ENCODE measurements around the gene CRYL1. TPM values are rescaled to one million over a fixed set of nuclear protein-coding genes. Genes with fewer than 3 reads are reported as not detected.

CRYL1 gene
- total RNA-seq, 1 experiment from 2014 or later: 2.9 TPM

DNA sequence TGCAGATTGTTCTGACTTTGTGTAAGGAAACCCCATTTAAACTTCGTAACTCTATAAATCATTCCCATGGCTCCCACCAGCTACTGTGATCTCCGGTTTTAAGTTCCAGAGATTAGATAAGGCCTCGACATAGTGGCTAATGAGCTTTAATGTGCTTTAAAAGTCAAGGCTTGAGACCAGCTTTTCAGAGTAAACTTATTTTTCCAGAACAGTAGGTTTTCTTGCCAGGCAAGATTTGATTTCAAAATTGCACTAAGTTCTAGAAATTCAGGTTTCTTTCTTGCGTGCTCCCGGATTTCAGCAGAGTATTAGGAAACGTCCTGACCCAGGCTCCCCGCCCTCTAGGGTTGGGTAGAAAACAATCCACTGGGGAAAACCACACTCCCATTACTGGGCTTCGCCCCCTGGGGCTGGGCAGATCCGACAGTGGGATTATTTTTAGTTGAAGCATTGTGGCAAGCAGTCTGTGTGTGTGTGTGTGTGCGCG lies 43.3 kb downstream of the CRYL1 start:
- no peaks in the 10 kb centered on the region for H3K27me3 Mint-ChIP-seq (ENCODE audit: low read depth)
- H3K36me3 Mint-ChIP-seq: no peaks in the 10 kb centered on the region
- H3K4me1 Mint-ChIP-seq: peaks cover 18% of the 10 kb centered on the region
- no peak for DNase-seq (ENCODE audit: low spot score)
- CTCF ChIA-PET: interaction anchor here (1.1 to 2.1 kb wide), 2 partner anchors 10 to 285 kb away, joined by 3 to 6 read pairs; no protein-coding TSS in a partner anchor
- H3K9me3 Mint-ChIP-seq: no peaks in the 10 kb centered on the region
- H3K4me3 Mint-ChIP-seq: no peak overlapping the region
- no peak overlapping the region for H3K27ac Mint-ChIP-seq
- ATAC-seq: no peak; the same call in 1 of the 2 replicates
- POLR2A ChIA-PET: no interaction called here
- no peak for TF ChIP-seq NFYB (CRISPR knock-in tag; conservative IDR thresholded peaks at IDR 0.05; ENCODE audit: low read depth)
- no peak for TF ChIP-seq TEAD1 (CRISPR knock-in tag; IDR thresholded peaks at IDR 0.05)
- TF ChIP-seq, protein P1, sequence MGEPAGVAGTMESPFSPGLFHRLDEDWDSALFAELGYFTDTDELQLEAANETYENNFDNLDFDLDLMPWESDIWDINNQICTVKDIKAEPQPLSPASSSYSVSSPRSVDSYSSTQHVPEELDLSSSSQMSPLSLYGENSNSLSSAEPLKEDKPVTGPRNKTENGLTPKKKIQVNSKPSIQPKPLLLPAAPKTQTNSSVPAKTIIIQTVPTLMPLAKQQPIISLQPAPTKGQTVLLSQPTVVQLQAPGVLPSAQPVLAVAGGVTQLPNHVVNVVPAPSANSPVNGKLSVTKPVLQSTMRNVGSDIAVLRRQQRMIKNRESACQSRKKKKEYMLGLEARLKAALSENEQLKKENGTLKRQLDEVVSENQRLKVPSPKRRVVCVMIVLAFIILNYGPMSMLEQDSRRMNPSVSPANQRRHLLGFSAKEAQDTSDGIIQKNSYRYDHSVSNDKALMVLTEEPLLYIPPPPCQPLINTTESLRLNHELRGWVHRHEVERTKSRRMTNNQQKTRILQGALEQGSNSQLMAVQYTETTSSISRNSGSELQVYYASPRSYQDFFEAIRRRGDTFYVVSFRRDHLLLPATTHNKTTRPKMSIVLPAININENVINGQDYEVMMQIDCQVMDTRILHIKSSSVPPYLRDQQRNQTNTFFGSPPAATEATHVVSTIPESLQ (CRISPR knock-in tag; IDR thresholded peaks at IDR 0.05): no peak
- TF ChIP-seq, protein P2, sequence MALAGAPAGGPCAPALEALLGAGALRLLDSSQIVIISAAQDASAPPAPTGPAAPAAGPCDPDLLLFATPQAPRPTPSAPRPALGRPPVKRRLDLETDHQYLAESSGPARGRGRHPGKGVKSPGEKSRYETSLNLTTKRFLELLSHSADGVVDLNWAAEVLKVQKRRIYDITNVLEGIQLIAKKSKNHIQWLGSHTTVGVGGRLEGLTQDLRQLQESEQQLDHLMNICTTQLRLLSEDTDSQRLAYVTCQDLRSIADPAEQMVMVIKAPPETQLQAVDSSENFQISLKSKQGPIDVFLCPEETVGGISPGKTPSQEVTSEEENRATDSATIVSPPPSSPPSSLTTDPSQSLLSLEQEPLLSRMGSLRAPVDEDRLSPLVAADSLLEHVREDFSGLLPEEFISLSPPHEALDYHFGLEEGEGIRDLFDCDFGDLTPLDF (CRISPR knock-in tag; IDR thresholded peaks at IDR 0.05): no peak
- TF ChIP-seq, protein P3, sequence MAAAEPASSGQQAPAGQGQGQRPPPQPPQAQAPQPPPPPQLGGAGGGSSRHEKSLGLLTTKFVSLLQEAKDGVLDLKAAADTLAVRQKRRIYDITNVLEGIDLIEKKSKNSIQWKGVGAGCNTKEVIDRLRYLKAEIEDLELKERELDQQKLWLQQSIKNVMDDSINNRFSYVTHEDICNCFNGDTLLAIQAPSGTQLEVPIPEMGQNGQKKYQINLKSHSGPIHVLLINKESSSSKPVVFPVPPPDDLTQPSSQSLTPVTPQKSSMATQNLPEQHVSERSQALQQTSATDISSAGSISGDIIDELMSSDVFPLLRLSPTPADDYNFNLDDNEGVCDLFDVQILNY (CRISPR knock-in tag; IDR thresholded peaks at IDR 0.05): no peak
- TF ChIP-seq RORB (CRISPR knock-in tag; IDR thresholded peaks at IDR 0.05): no peak
- TF ChIP-seq, protein P4, sequence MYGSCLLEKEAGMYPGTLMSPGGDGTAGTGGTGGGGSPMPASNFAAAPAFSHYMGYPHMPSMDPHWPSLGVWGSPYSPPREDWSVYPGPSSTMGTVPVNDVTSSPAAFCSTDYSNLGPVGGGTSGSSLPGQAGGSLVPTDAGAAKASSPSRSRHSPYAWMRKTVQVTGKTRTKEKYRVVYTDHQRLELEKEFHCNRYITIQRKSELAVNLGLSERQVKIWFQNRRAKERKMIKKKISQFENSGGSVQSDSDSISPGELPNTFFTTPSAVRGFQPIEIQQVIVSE (CRISPR knock-in tag; IDR thresholded peaks at IDR 0.05; ENCODE audit: borderline replicate concordance): no peak
- TF ChIP-seq, protein P5, sequence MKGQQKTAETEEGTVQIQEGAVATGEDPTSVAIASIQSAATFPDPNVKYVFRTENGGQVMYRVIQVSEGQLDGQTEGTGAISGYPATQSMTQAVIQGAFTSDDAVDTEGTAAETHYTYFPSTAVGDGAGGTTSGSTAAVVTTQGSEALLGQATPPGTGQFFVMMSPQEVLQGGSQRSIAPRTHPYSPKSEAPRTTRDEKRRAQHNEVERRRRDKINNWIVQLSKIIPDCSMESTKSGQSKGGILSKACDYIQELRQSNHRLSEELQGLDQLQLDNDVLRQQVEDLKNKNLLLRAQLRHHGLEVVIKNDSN (CRISPR knock-in tag; IDR thresholded peaks at IDR 0.05): no peak
- TF ChIP-seq, protein P6, sequence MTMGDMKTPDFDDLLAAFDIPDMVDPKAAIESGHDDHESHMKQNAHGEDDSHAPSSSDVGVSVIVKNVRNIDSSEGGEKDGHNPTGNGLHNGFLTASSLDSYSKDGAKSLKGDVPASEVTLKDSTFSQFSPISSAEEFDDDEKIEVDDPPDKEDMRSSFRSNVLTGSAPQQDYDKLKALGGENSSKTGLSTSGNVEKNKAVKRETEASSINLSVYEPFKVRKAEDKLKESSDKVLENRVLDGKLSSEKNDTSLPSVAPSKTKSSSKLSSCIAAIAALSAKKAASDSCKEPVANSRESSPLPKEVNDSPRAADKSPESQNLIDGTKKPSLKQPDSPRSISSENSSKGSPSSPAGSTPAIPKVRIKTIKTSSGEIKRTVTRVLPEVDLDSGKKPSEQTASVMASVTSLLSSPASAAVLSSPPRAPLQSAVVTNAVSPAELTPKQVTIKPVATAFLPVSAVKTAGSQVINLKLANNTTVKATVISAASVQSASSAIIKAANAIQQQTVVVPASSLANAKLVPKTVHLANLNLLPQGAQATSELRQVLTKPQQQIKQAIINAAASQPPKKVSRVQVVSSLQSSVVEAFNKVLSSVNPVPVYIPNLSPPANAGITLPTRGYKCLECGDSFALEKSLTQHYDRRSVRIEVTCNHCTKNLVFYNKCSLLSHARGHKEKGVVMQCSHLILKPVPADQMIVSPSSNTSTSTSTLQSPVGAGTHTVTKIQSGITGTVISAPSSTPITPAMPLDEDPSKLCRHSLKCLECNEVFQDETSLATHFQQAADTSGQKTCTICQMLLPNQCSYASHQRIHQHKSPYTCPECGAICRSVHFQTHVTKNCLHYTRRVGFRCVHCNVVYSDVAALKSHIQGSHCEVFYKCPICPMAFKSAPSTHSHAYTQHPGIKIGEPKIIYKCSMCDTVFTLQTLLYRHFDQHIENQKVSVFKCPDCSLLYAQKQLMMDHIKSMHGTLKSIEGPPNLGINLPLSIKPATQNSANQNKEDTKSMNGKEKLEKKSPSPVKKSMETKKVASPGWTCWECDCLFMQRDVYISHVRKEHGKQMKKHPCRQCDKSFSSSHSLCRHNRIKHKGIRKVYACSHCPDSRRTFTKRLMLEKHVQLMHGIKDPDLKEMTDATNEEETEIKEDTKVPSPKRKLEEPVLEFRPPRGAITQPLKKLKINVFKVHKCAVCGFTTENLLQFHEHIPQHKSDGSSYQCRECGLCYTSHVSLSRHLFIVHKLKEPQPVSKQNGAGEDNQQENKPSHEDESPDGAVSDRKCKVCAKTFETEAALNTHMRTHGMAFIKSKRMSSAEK (CRISPR knock-in tag; IDR thresholded peaks at IDR 0.05; ENCODE audit: borderline replicate concordance): no peak
- TF ChIP-seq MYBL2 (CRISPR knock-in tag; IDR thresholded peaks at IDR 0.05): no peak
- TF ChIP-seq ZNF416 (CRISPR knock-in tag; IDR thresholded peaks at IDR 0.05): no peak
- TF ChIP-seq, protein P7, sequence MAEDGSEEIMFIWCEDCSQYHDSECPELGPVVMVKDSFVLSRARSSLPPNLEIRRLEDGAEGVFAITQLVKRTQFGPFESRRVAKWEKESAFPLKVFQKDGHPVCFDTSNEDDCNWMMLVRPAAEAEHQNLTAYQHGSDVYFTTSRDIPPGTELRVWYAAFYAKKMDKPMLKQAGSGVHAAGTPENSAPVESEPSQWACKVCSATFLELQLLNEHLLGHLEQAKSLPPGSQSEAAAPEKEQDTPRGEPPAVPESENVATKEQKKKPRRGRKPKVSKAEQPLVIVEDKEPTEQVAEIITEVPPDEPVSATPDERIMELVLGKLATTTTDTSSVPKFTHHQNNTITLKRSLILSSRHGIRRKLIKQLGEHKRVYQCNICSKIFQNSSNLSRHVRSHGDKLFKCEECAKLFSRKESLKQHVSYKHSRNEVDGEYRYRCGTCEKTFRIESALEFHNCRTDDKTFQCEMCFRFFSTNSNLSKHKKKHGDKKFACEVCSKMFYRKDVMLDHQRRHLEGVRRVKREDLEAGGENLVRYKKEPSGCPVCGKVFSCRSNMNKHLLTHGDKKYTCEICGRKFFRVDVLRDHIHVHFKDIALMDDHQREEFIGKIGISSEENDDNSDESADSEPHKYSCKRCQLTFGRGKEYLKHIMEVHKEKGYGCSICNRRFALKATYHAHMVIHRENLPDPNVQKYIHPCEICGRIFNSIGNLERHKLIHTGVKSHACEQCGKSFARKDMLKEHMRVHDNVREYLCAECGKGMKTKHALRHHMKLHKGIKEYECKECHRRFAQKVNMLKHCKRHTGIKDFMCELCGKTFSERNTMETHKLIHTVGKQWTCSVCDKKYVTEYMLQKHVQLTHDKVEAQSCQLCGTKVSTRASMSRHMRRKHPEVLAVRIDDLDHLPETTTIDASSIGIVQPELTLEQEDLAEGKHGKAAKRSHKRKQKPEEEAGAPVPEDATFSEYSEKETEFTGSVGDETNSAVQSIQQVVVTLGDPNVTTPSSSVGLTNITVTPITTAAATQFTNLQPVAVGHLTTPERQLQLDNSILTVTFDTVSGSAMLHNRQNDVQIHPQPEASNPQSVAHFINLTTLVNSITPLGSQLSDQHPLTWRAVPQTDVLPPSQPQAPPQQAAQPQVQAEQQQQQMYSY (CRISPR knock-in tag; IDR thresholded peaks at IDR 0.05): no peak
- TF ChIP-seq CBFB (CRISPR knock-in tag; IDR thresholded peaks at IDR 0.05; ENCODE audit: low read depth): no peak
- no peak for TF ChIP-seq NFATC4 (CRISPR knock-in tag; IDR thresholded peaks at IDR 0.05)
- TF ChIP-seq, protein P8, sequence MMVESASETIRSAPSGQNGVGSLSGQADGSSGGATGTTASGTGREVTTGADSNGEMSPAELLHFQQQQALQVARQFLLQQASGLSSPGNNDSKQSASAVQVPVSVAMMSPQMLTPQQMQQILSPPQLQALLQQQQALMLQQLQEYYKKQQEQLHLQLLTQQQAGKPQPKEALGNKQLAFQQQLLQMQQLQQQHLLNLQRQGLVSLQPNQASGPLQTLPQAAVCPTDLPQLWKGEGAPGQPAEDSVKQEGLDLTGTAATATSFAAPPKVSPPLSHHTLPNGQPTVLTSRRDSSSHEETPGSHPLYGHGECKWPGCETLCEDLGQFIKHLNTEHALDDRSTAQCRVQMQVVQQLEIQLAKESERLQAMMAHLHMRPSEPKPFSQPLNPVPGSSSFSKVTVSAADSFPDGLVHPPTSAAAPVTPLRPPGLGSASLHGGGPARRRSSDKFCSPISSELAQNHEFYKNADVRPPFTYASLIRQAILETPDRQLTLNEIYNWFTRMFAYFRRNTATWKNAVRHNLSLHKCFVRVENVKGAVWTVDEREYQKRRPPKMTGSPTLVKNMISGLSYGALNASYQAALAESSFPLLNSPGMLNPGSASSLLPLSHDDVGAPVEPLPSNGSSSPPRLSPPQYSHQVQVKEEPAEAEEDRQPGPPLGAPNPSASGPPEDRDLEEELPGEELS (CRISPR knock-in tag; IDR thresholded peaks at IDR 0.05): no peak
- no peak for TF ChIP-seq JAZF1 (CRISPR knock-in tag; IDR thresholded peaks at IDR 0.05)
- TF ChIP-seq, protein P9, sequence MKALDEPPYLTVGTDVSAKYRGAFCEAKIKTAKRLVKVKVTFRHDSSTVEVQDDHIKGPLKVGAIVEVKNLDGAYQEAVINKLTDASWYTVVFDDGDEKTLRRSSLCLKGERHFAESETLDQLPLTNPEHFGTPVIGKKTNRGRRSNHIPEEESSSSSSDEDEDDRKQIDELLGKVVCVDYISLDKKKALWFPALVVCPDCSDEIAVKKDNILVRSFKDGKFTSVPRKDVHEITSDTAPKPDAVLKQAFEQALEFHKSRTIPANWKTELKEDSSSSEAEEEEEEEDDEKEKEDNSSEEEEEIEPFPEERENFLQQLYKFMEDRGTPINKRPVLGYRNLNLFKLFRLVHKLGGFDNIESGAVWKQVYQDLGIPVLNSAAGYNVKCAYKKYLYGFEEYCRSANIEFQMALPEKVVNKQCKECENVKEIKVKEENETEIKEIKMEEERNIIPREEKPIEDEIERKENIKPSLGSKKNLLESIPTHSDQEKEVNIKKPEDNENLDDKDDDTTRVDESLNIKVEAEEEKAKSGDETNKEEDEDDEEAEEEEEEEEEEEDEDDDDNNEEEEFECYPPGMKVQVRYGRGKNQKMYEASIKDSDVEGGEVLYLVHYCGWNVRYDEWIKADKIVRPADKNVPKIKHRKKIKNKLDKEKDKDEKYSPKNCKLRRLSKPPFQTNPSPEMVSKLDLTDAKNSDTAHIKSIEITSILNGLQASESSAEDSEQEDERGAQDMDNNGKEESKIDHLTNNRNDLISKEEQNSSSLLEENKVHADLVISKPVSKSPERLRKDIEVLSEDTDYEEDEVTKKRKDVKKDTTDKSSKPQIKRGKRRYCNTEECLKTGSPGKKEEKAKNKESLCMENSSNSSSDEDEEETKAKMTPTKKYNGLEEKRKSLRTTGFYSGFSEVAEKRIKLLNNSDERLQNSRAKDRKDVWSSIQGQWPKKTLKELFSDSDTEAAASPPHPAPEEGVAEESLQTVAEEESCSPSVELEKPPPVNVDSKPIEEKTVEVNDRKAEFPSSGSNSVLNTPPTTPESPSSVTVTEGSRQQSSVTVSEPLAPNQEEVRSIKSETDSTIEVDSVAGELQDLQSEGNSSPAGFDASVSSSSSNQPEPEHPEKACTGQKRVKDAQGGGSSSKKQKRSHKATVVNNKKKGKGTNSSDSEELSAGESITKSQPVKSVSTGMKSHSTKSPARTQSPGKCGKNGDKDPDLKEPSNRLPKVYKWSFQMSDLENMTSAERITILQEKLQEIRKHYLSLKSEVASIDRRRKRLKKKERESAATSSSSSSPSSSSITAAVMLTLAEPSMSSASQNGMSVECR (CRISPR knock-in tag; IDR thresholded peaks at IDR 0.05; ENCODE audit: borderline replicate concordance): no peak

All from WTC11 (cell line).